K562 (cell line): ENCODE measurements around the gene PUS7. TPM values are rescaled to one million over a fixed set of nuclear protein-coding genes. Genes with fewer than 3 reads are reported as not detected.

Source experiments
- ATF6 ChIP-seq: sonication (generic); formaldehyde crosslinking; IDR thresholded peaks from 2 replicates; pipeline ENCODE4 v1.4.0; 2020; ENCODE audit warnings: mild to moderate bottlenecking, missing genetic modification reagents
- CHD1 ChIP-seq: fragments of 200-600 bp; sonication (generic); IDR thresholded peaks from one replicate; pipeline ENCODE4 v1.6.1; 2012; ENCODE audit warnings: mild to moderate bottlenecking, moderate library complexity, low read length, inconsistent platforms
- E2F1 ChIP-seq: sonication (generic); formaldehyde crosslinking; IDR thresholded peaks from 2 replicates; pipeline ENCODE4 v1.8.1; 2023; ENCODE audit warnings: mild to moderate bottlenecking, missing genetic modification reagents, moderate library complexity
- ELF1 ChIP-seq: fragments of 200-800 bp; sonication (Bioruptor generic); IDR thresholded peaks from 2 replicates; pipeline ENCODE4 v1.6.1; 2016; ENCODE audit warnings: missing genetic modification characterization, missing compliant biosample characterization
- FOXP4 ChIP-seq: sonication (generic); formaldehyde crosslinking; IDR thresholded peaks from 2 replicates; pipeline ENCODE4 v1.8.0; 2022; ENCODE audit warnings: mild to moderate bottlenecking, missing genetic modification reagents, borderline replicate concordance
- GTF2E2 ChIP-seq: fragments of 200-800 bp; sonication (Bioruptor generic); IDR thresholded peaks from 2 replicates; pipeline ENCODE4 v1.6.1; 2016; ENCODE audit warnings: missing genetic modification characterization, missing compliant biosample characterization
- RBFOX2 ChIP-seq: fragments of 200-400 bp; formaldehyde crosslinking; IDR thresholded peaks from 2 replicates; pipeline ENCODE4 v1.6.1; 2017; ENCODE audit warnings: low read depth, mild to moderate bottlenecking, low read length, moderate library complexity
- RREB1 ChIP-seq: fragments of 250-450 bp; sonication (Bioruptor Pico); IDR thresholded peaks from 2 replicates; pipeline ENCODE4 v1.4.0; 2020
- SAP30 ChIP-seq: fragments of 200-600 bp; sonication (generic); IDR thresholded peaks from 2 replicates; pipeline ENCODE4 v1.6.1; 2012; ENCODE audit warnings: borderline replicate concordance, low read depth, mild to moderate bottlenecking, moderate library complexity, low read length, control low read depth, inconsistent platforms; ENCODE audit not compliant: insufficient read depth, poor library complexity, severe bottlenecking
- ZNF197 ChIP-seq: fragments of 200-800 bp; sonication (Bioruptor generic); IDR thresholded peaks from 2 replicates; pipeline ENCODE4 v1.6.1; 2016; ENCODE audit warnings: low read depth, missing genetic modification characterization, missing compliant biosample characterization
- ZNF586 ChIP-seq: fragments of 450-650 bp; formaldehyde crosslinking; conservative IDR thresholded peaks from 2 replicates; pipeline ENCODE4 v1.4.0; 2020; ENCODE audit warnings: mild to moderate bottlenecking, moderate library complexity
- polyA plus RNA-seq, 8 experiments: library from polyadenylated mRNA; depleted of rRNA in 4 of 8; stranded (reverse) in 5 of 8; unstranded in 3 of 8; fragments of >200 nt; fragmentation: Nextera tagmentation in 2 of 8; fragmentation: Illumina TruSeq in 1 of 8; extraction: Ambion mirVana in 2 of 8; extraction: Trizol in 1 of 8; gene quantifications; 2 replicates each; pipeline versions ENCODE4 v1.2.1 to v1.2.3, GENCODE V29; 2011 to 2014; ENCODE audit warnings: inconsistent platforms in 1 of 8, missing spikeins in 1 of 8
- total RNA-seq, 7 experiments: library from RNA; depleted of rRNA in 6 of 7; stranded (reverse); fragments of >200 nt in 6 of 7; fragmentation: Illumina TruSeq in 2 of 7; extraction: Trizol in 2 of 7; gene quantifications; 2 replicates each; pipeline versions ENCODE4 v1.2.1 to v1.2.3, GENCODE V29; 2011 to 2021; ENCODE audit warnings: low replicate concordance in 1 of 7
- TF ChIP-seq, protein P1 (sequence below), 2 experiments: fragments of 450-650 bp; conservative IDR thresholded peaks; 2 replicates each; pipeline ENCODE4 v1.6.1; 2017; ENCODE audit warnings: mild to moderate bottlenecking in 2 of 2, moderate library complexity in 2 of 2

PUS7 gene
- total and polyA plus RNA-seq, 9 of the 15 experiments (the other 6 are each of a cell fraction or from before 2014, with no cell fraction given): 15.1 to 95.6 (median 63.2) TPM

- TF ChIP-seq FOXP4 (0 out of 2 replicates have a peak, but pooled peaks have one; percentile 9), ZNF586 (CRISPR knock-in tag) (no peak), ELF1 (tag) (peak; percentile 44; the same call in 1 of the 2 replicates), RREB1 (peak; percentile 60; the same call in 1 of the 2 replicates), ZNF197 (CRISPR knock-in tag) (peak; percentile 63; the same call in 1 of the 2 replicates), RBFOX2 (peak; percentile 91), ATF6 (peak; percentile 47), E2F1 (0 out of 2 replicates have a peak, but pooled peaks have one; percentile 14), SAP30 (peak; percentile 54), GTF2E2 (tag) (peak; percentile 64; the same call in 1 of the 2 replicates), CHD1 (peak; percentile 16)
- TF ChIP-seq, protein P1, sequence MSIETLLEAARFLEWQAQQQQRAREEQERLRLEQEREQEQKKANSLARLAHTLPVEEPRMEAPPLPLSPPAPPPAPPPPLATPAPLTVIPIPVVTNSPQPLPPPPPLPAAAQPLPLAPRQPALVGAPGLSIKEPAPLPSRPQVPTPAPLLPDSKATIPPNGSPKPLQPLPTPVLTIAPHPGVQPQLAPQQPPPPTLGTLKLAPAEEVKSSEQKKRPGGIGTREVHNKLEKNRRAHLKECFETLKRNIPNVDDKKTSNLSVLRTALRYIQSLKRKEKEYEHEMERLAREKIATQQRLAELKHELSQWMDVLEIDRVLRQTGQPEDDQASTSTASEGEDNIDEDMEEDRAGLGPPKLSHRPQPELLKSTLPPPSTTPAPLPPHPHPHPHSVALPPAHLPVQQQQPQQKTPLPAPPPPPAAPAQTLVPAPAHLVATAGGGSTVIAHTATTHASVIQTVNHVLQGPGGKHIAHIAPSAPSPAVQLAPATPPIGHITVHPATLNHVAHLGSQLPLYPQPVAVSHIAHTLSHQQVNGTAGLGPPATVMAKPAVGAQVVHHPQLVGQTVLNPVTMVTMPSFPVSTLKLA (conservative IDR thresholded peaks at IDR 0.05): peak in 1 of 2 experiments; percentile 91; a peak in 3 of 4 replicates
These were observed at the start of gene PUS7 (continued) for GRCh38 chr7:105521717-105522463.
